Epithelial cell of proximal tubule (primary cell): ENCODE results near the gene CDKN2B-AS1. TPM values are rescaled to one million over a fixed set of nuclear protein-coding genes. Genes with fewer than 3 reads are reported as not detected.
"Not testable (repeated sequence)": the region's sequence is repeated elsewhere in the genome, so short reads cannot be mapped to it uniquely, and the experiment has no call there.

Experiments used
- DNase-seq: peaks from one replicate; pipeline ENCODE4 v3.0.0-alpha.2; 2011; ENCODE audit warnings: low read depth
- H3K4me3 ChIP-seq: 2 replicates; pipeline ENCODE4 v1.5.1; 2011; ENCODE audit warnings: low read depth, mild to moderate bottlenecking, low read length
- total RNA-seq: library from RNA; depleted of rRNA; stranded (reverse); fragments of >200 nt; gene quantifications from 2 replicates; pipeline ENCODE4 v1.2.3, GENCODE V29; 2015
- TF ChIP-seq, protein P1 (sequence below): conservative IDR thresholded peaks from 2 replicates; pipeline ENCODE4 v1.5.1; 2012; ENCODE audit warnings: low read depth, mild to moderate bottlenecking, low read length

The CDKN2B-AS1 gene
- total RNA-seq, 1 donor from 2014 or later, result not detected

DNA sequence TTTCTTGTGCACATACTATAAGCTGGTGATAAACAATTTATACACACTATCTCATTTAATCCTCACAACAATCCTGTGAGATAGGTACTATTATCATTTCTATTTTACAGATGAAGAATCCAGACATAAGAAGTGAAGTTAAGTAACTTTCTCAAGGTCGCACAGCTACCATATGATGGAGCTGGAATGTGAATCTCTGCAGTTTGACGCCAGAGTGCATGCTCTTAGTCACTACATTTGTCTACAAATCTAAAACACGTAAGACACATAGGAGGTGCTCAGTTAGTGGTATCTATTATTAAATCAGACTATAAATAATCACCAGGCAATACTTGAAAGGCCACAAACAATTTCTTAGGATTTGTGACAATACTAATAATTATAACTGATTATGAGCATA is 59.5 kb downstream of the CDKN2B-AS1 start:
- no peak for DNase-seq
- H3K4me3 ChIP-seq, result no peak overlapping the region
- TF ChIP-seq, protein P1, sequence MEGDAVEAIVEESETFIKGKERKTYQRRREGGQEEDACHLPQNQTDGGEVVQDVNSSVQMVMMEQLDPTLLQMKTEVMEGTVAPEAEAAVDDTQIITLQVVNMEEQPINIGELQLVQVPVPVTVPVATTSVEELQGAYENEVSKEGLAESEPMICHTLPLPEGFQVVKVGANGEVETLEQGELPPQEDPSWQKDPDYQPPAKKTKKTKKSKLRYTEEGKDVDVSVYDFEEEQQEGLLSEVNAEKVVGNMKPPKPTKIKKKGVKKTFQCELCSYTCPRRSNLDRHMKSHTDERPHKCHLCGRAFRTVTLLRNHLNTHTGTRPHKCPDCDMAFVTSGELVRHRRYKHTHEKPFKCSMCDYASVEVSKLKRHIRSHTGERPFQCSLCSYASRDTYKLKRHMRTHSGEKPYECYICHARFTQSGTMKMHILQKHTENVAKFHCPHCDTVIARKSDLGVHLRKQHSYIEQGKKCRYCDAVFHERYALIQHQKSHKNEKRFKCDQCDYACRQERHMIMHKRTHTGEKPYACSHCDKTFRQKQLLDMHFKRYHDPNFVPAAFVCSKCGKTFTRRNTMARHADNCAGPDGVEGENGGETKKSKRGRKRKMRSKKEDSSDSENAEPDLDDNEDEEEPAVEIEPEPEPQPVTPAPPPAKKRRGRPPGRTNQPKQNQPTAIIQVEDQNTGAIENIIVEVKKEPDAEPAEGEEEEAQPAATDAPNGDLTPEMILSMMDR, result no peak

DNA sequence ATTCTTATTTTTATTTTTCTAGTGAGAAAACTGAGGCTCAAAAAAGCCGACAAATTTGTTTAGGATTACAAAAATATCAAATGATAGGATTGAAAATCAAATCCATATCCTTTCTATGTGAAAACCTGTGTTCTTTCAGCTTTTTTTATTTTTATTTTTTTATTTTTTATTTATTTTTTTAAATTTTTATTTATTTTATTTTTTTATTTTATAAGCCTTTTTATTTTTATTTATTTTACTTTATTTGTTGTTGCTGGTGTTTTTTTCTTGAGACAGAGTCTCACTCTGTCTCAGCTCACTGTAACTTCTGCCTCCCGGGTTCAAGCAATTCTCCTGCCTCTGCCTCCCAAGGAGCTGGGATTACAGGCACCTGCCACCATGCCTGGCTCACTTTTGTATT is 59.9 kb downstream of the CDKN2B-AS1 start:
- TF ChIP-seq, protein P1, result no peak
- H3K4me3 ChIP-seq, result no peak overlapping the region
- DNase-seq, result no peak

DNA sequence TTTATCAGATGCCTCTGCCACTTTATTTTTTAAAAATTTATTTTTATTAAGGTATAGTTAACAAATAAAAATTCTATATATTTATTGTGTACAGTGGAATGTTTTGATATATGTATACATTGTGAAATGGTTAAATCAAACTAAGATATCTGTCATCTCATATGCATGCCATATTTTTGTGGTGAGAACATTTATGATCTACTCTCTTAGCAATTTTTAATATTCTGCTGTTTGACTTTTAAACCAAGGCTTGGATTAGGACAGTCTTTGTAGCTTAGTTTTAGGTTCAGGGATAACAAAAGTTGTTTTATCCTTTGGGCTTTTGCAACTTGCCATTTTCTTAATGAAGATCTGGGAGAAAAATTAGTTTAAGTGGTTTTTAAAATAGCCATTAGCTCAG is 60.5 kb downstream of the CDKN2B-AS1 start:
- DNase-seq, result no peak
- H3K4me3 ChIP-seq, result no peak overlapping the region
- TF ChIP-seq, protein P1, result no peak

DNA sequence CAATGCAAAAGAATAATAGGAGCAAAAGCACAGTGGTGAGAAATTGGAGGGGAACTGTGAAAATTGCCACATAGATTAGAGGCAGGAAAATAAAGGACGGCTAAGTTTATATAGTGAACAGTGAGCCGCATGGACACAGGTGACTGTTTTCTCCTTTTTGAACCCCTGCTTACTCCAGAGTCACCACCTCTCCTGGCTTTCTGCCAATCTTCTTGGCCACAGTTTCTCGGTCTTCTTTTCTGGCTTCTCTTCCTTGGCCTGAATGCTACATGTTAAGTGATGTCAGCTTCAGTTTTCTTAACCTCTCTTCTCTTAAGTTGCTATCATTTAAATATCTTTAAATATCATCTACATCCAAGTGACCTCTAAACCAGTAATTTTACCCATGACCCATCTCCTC is 61.8 kb downstream of the CDKN2B-AS1 start:
- TF ChIP-seq, protein P1, result no peak
- no peak for DNase-seq
- H3K4me3 ChIP-seq, result no peak overlapping the region

DNA sequence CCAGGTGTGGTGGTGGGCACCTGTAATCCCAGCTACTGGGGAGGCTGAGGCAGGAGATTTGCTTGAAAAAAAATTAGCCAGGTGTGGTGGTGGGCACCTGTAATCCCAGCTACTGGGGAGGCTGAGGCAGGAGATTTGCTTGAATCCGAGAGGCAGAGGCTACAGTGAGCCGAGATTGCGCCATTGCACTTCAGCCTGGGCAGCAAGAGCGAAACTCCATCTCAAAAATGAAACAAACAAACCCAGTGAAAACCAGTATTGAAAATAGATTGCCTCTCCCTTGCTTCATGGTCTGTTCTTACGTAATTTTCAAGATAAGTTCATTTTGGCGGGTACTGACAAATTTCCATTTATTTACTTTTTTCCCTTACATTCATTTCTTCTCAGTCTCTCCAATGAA is 63.4 kb downstream of the CDKN2B-AS1 start:
- not testable (repeated sequence) for DNase-seq, H3K4me3 ChIP-seq

DNA sequence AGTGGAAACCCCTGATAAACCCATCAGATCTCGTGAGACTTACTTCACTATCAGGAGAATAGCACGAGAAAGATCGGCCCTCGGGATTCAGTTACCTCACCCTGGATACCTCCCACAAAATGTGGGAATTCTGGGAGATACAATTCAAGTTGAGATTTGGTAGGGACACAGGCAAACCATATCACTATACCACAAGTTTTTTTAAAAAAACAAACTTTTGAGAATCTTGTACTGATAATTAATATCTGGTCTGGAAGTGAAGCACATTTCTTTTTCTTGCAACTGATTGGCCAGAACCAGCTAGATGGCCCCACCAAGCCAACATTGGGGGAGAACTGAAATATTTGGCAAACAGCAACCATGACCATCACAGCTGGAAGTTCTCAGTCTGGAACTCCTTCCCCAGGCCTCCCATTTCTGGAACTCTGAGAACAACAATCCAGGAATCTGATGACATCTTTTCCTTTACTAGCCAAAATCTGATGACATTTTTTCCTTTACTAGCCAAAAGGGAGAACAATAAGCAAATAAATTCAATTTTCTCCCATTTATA is 66.3 kb downstream of the CDKN2B-AS1 start:
- H3K4me3 ChIP-seq, result no peak overlapping the region
- TF ChIP-seq, protein P1, result no peak
- no peak for DNase-seq

DNA sequence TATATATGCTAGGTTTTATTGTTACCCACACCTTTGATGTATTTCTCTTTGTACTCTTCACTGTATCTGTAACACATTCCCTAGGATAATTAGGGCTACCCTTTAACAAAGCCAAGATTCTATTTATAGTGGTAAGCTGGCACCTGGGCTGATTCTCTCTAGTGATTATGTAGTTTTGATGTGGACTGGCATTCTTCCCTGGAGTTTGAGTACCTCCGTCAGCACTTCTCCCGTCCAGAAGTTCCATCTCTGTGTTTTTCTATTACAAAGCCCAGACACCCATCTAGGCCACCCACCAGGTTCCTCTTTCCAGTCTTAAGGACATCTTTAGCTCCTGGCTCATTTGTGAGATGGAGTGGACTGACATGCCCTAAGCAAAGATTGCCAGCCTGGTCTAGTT is 70.4 kb downstream of the CDKN2B-AS1 start:
- H3K4me3 ChIP-seq, result no peak overlapping the region
- no peak for DNase-seq
- TF ChIP-seq, protein P1, result no peak
